Pulmonary artery endothelial cell (primary cell): Measurements from ENCODE around the gene PALM3. TPM values are rescaled to one million over a fixed set of nuclear protein-coding genes. Genes with fewer than 3 reads are reported as not detected.

ENCODE experiments used
- total RNA-seq: library from RNA; depleted of rRNA; stranded (reverse); fragments of >200 nt; gene quantifications from 2 replicates; pipeline ENCODE4 v1.2.3, GENCODE V29; 2014

Gene PALM3
- total RNA-seq, 1 donor from 2014 or later = 0.07 TPM

Other genes with a start within 250 kb of the PALM3 start
- not detected in 2 replicates for gene NANOS3, start 184.9 kb downstream of the PALM3 start, total RNA-seq
- 0.63 and 0.73 TPM in 2 replicates for gene BRME1, start 156.0 kb downstream of the PALM3 start, total RNA-seq
- gene CC2D1A, start 155.9 kb downstream of the PALM3 start, total RNA-seq = 6.2 and 6.6 TPM in 2 replicates
- gene PODNL1, start 123.7 kb downstream of the PALM3 start, total RNA-seq = 0.04 and 0.13 TPM in 2 replicates
- gene DCAF15, start 109.6 kb downstream of the PALM3 start, total RNA-seq = 10.5 and 15.2 TPM in 2 replicates
- 1.7 and 2.4 TPM in 2 replicates for gene RFX1, start 55.8 kb downstream of the PALM3 start, total RNA-seq
- gene RLN3, start 33.9 kb downstream of the PALM3 start, total RNA-seq = not detected in 2 replicates
- 4.1 and 8.6 TPM in 2 replicates for gene IL27RA, start 30.3 kb downstream of the PALM3 start, total RNA-seq
- 0.14 and 0.46 TPM in 2 replicates for gene MISP3, start 10.7 kb upstream of the PALM3 start, total RNA-seq
- 0.13 TPM in 1 of 2 replicates, not detected in the other for gene C19orf67, start 23.7 kb upstream of the PALM3 start, total RNA-seq
- 21.3 and 23.1 TPM in 2 replicates for gene SAMD1, start 28.7 kb upstream of the PALM3 start, total RNA-seq
- gene PRKACA, start 55.7 kb upstream of the PALM3 start, total RNA-seq = 37.9 and 44.4 TPM in 2 replicates
- 15.3 and 21.5 TPM in 2 replicates for gene ASF1B, start 74.5 kb upstream of the PALM3 start, total RNA-seq
- 1.4 and 2.2 TPM in 2 replicates for gene ADGRL1, start 144.1 kb upstream of the PALM3 start, total RNA-seq